ENCODE data around the gene OR8B8. TPM values are rescaled to one million over a fixed set of nuclear protein-coding genes. Genes with fewer than 3 reads are reported as not detected.
A peak's percentile ranks its signal among the peaks of the same experiment; 100 is the strongest.
"Not testable (repeated sequence)": the region's sequence is repeated elsewhere in the genome, so short reads cannot be mapped to it uniquely, and the experiment has no call there.

OR8B8 gene
- total and polyA plus RNA-seq, 11 donors, result not detected

DNA sequence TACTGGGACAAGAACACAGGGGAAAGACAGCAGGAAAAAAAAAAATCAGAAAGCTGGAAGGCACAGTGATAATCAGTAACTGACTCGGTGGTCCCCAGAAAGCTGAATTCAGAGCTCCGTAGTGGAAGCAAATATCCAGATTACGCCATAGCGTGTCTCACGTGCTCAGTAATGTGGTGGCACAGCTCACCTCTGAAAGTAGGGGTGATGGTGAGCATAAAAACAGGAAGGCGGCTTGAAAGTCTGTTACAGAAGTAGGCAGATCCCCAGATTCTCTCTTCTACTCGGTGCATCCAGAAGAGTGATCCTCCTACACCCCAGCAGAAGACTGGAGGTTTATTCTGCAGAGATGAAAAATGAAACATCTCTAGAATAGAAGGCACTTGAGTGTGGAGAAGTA lies 35.6 kb downstream of the OR8B8 start:
- Histone ChIP-seq H3K27me3 (peaks cover 0 to 13% (median 0%) of the 10 kb centered on the region in 9 donors), H3K36me3 (no peaks in the 10 kb centered on the region)

GRCh38 chr11:124405581-124405980 lies 39.9 kb downstream of the OR8B8 start:
- Histone ChIP-seq H3K4me1 (no peaks in the 10 kb centered on the region), H3K27ac (no peak overlapping the region), H3K9me3 (no peaks in the 10 kb centered on the region), H3K27me3 (no peaks in the 10 kb centered on the region), H3K36me3 (no peaks in the 10 kb centered on the region), H3K4me3 (no peak overlapping the region)
- intact Hi-C loops (cut with DNase I), result loop anchor here in 1 of 10 donors (5.0 kb wide), 1 partner anchor 512 kb away; the partner anchor contains the start of gene HEPN1
- ATAC-seq (no peak), DNase-seq (no peak)
- 53 to 67% (median 62%) methylated on average over 2 of the region's 2 CpGs for WGBS, 4 donors
- TF ChIP-seq, protein P1, sequence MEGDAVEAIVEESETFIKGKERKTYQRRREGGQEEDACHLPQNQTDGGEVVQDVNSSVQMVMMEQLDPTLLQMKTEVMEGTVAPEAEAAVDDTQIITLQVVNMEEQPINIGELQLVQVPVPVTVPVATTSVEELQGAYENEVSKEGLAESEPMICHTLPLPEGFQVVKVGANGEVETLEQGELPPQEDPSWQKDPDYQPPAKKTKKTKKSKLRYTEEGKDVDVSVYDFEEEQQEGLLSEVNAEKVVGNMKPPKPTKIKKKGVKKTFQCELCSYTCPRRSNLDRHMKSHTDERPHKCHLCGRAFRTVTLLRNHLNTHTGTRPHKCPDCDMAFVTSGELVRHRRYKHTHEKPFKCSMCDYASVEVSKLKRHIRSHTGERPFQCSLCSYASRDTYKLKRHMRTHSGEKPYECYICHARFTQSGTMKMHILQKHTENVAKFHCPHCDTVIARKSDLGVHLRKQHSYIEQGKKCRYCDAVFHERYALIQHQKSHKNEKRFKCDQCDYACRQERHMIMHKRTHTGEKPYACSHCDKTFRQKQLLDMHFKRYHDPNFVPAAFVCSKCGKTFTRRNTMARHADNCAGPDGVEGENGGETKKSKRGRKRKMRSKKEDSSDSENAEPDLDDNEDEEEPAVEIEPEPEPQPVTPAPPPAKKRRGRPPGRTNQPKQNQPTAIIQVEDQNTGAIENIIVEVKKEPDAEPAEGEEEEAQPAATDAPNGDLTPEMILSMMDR (IDR thresholded peaks at IDR 0.05), result no peak
- TF ChIP-seq POLR2A (IDR thresholded peaks at IDR 0.05), result no peak

More for the DNA sequence above, 35.6 kb downstream of the OR8B8 start:
- no peak for ATAC-seq
- intact Hi-C loops (cut with DNase I), result loop anchor here in 4 of 10 donors (5.0 kb wide), 2 partner anchors 177 to 507 kb away; partner anchors contain the start of gene HEPN1 (in 1 of the 4)
- Histone ChIP-seq H3K9me3 (no peaks in the 10 kb centered on the region), H3K27ac (no peak overlapping the region), H3K4me3 (no peak overlapping the region), H3K4me1 (no peaks in the 10 kb centered on the region)
- no peak for DNase-seq
- TF ChIP-seq, protein P1 (IDR thresholded peaks at IDR 0.05), result no peak
- no peak for TF ChIP-seq POLR2A (IDR thresholded peaks at IDR 0.05)
- WGBS, 4 donors, result 80 to 85% (median 84%) methylated on average over 7 of the region's 7 CpGs

DNA sequence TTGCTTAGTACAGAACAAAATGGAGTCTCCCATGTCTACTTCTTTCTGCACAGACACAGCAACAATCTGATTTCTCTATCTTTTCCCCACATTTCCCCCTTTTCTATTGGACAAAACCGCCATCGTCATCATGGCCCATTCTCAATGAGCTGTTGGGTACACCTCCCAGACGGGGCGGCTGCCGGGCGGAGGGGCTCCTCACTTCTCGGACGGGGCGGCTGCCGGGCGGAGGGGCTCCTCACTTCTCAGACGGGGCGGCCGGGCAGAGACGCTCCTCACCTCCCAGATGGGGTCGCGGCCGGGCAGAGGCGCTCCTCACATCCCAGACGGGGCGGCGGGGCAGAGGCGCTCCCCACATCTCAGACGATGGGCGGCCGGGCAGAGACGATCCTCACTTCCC lies 42.3 kb downstream of the OR8B8 start:
- 86 to 96% (median 91%) methylated on average over 8 to 27 of the region's 27 CpGs for WGBS, 4 donors
- H3K27ac ChIP-seq; H3K27me3 ChIP-seq; DNase-seq; H3K9me3 ChIP-seq; H3K36me3 ChIP-seq; intact Hi-C loops (cut with DNase I); H3K4me1 ChIP-seq; H3K4me3 ChIP-seq; ATAC-seq: not testable (repeated sequence)

DNA sequence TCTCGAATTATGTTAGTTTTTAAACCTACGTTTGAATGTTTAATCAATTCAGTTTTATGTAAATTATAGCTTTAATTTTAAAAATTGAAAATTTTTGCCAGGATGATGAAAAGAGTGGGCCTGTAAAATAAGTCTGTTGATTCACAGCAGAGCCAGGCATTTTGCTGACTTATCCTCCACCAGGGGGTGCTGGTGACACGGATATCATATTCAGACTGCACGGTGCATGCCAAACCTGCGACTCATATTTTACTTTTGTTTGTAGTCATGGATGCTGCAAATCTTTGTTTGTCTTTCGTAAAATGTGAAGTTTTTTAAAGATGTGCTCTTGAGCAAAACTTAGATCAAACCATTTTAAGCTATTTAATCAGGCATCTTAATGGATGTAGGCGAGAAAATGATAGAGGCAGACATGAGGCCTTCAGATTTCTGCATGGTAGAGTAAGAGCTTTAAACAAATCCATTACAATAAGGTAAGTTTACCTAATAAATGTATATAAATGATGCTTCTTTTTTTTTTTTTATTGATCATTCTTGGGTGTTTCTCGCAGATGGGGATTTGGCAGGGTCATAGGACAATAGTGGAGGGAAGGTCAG lies 43.1 kb downstream of the OR8B8 start:
- Histone ChIP-seq H3K27me3 (no peaks in the 10 kb centered on the region), H3K4me1 (no peaks in the 10 kb centered on the region), H3K36me3 (no peaks in the 10 kb centered on the region), H3K27ac (no peak overlapping the region), H3K4me3 (no peak overlapping the region), H3K9me3 (no peaks in the 10 kb centered on the region)
- 36 to 50% (median 44%) methylated on average over 8 of the region's 8 CpGs for WGBS, 4 donors
- peak in 4 of 5 donors; percentile 31 to 54 (median 40) for DNase-seq
- ATAC-seq, result peak in 1 of 4 donors; percentile 43
- TF ChIP-seq POLR2A (IDR thresholded peaks at IDR 0.05), result no peak
- TF ChIP-seq, protein P1 (IDR thresholded peaks at IDR 0.05), result peak; percentile 36 to 80 (median 64)
- intact Hi-C loops (cut with DNase I), result no loop called here

DNA sequence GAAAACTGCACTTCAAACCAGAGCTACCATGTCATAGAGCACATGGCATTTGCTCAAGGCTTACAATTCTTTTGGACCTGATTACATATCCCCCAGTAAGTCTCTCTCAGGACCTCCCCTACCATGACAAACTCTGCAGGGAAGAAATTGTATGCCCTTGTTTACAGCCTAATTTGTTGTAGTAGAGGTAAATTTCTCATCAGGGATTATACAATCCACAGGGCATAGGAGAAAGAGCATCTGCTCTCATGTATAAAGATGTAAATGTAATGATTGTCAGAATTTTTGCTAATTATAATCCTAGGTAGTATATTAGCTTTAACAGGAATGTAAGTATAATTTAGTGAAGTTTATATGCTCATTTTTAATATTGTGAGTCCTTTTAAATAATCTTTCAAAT lies 46.6 kb downstream of the OR8B8 start, which contains the start of gene OR8B3:
Gene OR8B3 (minus strand): TSS at position 101 of the 400 bp plus-strand sequence. CDS start 1,673 bp downstream, outside the sequence.
- no peaks in the 10 kb centered on the region for H3K36me3 ChIP-seq
- H3K9me3 ChIP-seq, result no peaks in the 10 kb centered on the region
- no peak within 1 kb of the TSS for H3K4me3 ChIP-seq
- no peaks in the 10 kb centered on the region for H3K4me1 ChIP-seq
- H3K27me3 ChIP-seq, result no peaks in the 10 kb centered on the region
- TF ChIP-seq, protein P1 (IDR thresholded peaks at IDR 0.05), result no peak
- TF ChIP-seq POLR2A (IDR thresholded peaks at IDR 0.05), result no peak
- ATAC-seq (no peak), DNase-seq (no peak)
- intact Hi-C loops (cut with DNase I), result no loop called here
- no peak within 1 kb of the TSS for H3K27ac ChIP-seq

- ATAC-seq; H3K9me3 ChIP-seq; DNase-seq; H3K4me3 ChIP-seq; H3K36me3 ChIP-seq; H3K27ac ChIP-seq; intact Hi-C loops (cut with DNase I); H3K4me1 ChIP-seq; H3K27me3 ChIP-seq: not testable (repeated sequence)
- WGBS, 4 donors, result 78 to 97% (median 89%) methylated on average over 2 to 3 of the region's 4 CpGs
These were observed 48.6 kb downstream of the OR8B8 start for GRCh38 chr11:124396847-124397246.
